Activated naive CD4-positive, alpha-beta T cell treated with anti-CD3 and anti-CD28 coated beads, Interleukin-2, amount 50 U/mL, for 72 hours (primary cell): ENCODE data around the gene CIC. TPM values are rescaled to one million over a fixed set of nuclear protein-coding genes. Genes with fewer than 3 reads are reported as not detected.
A peak's percentile ranks its signal among the peaks of the same experiment; 100 is the strongest.

Experiments
- ATAC-seq, 2 donors: fragments of 150-1000 bp; cut with Tn5 transposase; 2 replicates each; pipeline ENCODE4 v1.10.0; 2021; ENCODE audit warnings: mild to moderate bottlenecking in 2 of 2, moderate library complexity in 2 of 2
- DNase-seq, 2 donors: peaks; one replicate each; pipeline ENCODE4 v3.0.0; 2021 to 2022; ENCODE audit warnings: low spot score in 2 of 2
- H3K27ac Mint-ChIP-seq, 2 donors: one replicate each; pipeline ENCODE4 v1.8.0; 2022; ENCODE audit warnings: mild to moderate bottlenecking in 2 of 2, mixed read lengths in 2 of 2
- H3K36me3 Mint-ChIP-seq, 2 donors: one replicate each; pipeline ENCODE4 v1.8.0; 2022; ENCODE audit warnings: mixed read lengths in 2 of 2
- H3K9me3 Mint-ChIP-seq, 2 donors: one replicate each; pipeline ENCODE4 v1.8.0; 2022; ENCODE audit warnings: mixed read lengths in 2 of 2
- total RNA-seq, 2 donors: library from RNA; stranded (reverse); gene quantifications; one replicate each; pipeline ENCODE4 v1.2.3, GENCODE V29; 2022

CIC gene
- total RNA-seq, 2 donors from 2014 or later: 87.7 to 90.6 TPM

DNA sequence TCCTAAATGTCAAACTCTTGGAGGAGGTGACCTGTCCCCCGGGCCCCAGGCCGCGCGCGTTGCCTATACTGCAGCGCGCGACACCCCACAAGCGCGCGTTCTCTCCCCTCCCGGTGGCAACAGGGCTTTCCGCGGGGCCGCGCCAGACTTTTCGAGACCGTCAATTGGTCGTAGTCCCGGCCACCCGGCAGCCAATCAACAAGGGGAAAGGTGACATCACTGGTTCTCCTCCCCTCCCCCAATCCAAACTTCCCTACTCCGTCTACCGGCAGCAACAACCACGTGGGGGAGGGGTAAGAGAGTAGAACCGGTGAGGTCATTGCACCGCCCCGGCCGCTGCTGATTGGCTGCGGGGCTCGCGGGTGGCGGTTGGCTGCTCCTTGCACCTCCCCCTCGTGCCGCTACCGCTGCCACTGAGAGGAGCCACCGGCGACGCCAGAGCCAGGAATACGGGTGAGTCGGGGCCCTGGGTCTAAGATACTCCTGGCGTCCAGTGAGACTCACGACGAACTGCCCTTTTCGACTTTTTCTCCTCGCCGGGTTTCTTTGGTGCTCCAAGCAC lies 829 bp upstream of the CIC start:
- H3K9me3 Mint-ChIP-seq: no peaks in the 10 kb centered on the region
- H3K27ac Mint-ChIP-seq: no peak overlapping the region
- ATAC-seq: peak; percentile 68 to 74
- peak; percentile 97 to 98 for DNase-seq
- H3K36me3 Mint-ChIP-seq: peaks cover 0 to 13% of the 10 kb centered on the region in 2 donors

DNA sequence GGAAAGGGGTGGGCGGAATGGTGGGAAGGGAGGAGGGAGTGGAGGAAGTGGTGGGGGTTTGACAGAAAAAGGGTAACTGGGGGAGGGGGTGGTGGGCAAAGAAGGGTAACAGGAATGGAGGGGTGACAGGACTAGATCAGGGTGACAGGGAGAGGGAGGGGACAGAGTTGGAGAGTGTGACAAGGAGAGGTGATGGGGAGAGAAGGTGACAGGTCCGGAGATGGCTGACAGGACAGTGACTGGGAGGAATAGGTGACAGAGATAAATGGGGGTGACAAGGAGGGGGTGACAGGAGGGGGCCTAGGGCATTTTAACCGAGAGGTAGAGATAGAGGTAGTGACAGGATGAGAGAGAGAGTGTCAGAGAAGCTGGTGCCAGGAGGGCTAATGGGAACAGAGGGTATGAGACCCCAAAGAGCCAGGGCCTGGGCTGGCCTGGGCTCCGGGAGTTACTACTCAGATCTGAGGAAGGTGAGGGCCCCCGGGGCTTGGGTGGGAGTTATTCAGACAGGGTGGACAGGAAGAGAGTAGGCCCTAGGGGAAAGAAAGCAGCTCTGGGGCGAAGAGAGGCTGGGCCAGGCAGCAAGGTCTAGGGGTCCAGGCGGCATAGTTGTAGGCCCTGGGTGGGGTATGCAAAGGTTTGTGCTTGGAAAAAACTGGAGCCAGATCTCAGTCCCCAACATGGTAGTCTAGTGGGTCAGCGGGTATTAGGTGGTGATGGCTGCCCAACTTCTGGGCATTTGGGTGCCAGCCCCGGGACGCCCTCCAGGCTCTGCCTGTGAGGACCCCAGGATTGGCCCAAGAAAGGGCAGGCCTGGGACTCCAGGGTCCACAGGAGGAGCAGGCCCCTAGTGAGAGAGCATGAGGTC lies 660 bp downstream of the CIC start:
- Mint-ChIP-seq H3K9me3 (no peaks in the 10 kb centered on the region), H3K36me3 (peaks cover 0 to 13% of the 10 kb centered on the region in 2 donors), H3K27ac (peak overlapping the region in 1 of 2 donors; percentile 99)
- DNase-seq (no peak), ATAC-seq (no peak)

DNA sequence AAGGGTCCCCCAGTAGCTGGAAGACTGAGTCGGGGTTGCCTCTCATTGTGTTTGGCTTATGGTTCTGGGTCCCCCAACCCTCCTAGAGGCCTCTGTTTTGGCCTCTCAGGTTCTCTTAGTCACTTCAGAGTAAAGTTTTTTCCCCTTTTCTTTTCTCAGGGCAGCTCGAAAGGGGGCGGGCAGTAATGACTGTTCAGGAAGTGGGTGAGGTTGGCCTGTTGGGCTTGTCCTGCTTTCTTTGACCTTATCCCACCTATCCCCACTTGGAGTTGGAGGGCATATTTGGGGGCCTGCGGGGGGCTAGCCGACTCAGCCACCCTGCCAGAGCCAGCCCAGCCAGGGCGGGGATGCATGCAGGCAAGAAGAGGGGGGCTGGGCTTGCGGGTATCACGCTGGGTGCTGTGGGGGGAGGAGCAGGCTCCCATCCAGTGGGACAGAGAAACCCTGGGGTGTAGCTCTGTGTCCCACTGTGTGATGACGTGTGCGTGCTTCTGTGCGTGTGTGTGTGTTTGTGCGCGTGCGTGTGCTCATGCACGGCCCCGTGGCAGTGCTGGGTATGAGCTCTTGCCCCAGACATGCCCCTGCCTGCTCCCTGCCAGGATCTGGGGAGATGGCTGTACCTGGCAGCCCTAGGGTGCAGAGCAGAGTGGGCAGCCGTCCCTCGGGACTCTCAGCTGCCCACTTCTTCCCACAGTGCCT lies 1.4 kb downstream of the CIC start:
- ATAC-seq (peak; percentile 18 to 21), DNase-seq (peak; percentile 62 to 84)
- H3K36me3 Mint-ChIP-seq: peaks cover 0 to 19% of the 10 kb centered on the region in 2 donors
- peak overlapping the region in 1 of 2 donors; percentile 99 for H3K27ac Mint-ChIP-seq
- no peaks in the 10 kb centered on the region for H3K9me3 Mint-ChIP-seq

GRCh38 chr19:42271045-42271419 lies 2.0 kb downstream of the CIC start:
- no peak for ATAC-seq
- H3K9me3 Mint-ChIP-seq: no peaks in the 10 kb centered on the region

DNA sequence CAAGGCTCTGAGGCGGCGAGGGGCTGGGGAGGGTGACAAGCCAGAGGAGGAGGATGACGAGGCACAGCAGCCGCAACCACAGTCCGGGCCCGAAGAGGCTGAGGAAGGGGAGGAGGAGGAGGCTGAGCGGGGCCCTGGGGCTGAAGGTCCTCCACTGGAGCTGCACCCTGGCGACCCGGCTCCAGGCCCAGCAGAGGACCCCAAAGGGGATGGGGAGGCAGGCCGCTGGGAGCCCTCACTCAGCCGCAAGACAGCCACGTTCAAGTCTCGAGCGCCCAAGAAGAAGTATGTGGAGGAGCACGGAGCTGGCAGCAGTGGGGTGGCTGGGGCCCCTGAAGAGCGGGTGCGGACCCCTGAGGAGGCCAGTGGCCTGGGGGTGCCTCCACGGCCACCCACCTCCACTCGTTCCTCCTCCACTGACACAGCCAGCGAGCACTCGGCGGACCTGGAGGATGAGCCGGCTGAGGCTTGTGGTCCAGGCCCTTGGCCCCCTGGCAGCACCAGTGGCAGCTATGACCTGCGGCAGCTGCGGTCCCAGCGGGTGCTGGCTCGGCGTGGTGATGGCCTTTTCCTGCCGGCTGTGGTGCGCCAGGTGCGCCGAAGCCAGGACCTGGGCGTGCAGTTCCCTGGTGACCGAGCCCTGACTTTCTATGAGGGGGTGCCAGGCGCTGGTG lies 2.9 kb downstream of the CIC start:
- H3K36me3 Mint-ChIP-seq: peaks cover 0 to 19% of the 10 kb centered on the region in 2 donors
- no peaks in the 10 kb centered on the region for H3K9me3 Mint-ChIP-seq
- ATAC-seq (no peak), DNase-seq (no peak)
- no peak overlapping the region for H3K27ac Mint-ChIP-seq

More at GRCh38 chr19:42271045-42271419, 2.0 kb downstream of the CIC start:
- peaks cover 0 to 19% of the 10 kb centered on the region in 2 donors for H3K36me3 Mint-ChIP-seq
- DNase-seq: no peak
- H3K27ac Mint-ChIP-seq: peak overlapping the region in 1 of 2 donors; percentile 77

DNA sequence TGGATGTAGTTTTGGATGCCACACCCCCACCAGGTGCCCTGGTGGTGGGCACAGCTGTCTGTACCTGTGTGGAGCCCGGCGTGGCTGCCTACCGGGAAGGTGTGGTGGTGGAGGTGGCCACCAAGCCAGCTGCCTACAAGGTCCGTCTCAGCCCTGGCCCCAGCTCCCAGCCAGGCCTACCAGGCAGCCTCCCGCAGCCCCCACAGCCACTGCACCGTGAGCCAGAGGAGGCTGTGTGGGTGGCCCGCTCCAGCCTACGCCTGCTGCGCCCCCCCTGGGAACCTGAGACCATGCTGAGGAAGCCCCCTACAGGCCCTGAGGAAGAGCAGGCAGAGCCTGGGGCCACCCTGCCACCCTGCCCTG lies 3.5 kb downstream of the CIC start:
- no peak for DNase-seq
- ATAC-seq: no peak
- no peak overlapping the region for H3K27ac Mint-ChIP-seq
- no peaks in the 10 kb centered on the region for H3K9me3 Mint-ChIP-seq
- H3K36me3 Mint-ChIP-seq: peaks cover 0 to 19% of the 10 kb centered on the region in 2 donors

DNA sequence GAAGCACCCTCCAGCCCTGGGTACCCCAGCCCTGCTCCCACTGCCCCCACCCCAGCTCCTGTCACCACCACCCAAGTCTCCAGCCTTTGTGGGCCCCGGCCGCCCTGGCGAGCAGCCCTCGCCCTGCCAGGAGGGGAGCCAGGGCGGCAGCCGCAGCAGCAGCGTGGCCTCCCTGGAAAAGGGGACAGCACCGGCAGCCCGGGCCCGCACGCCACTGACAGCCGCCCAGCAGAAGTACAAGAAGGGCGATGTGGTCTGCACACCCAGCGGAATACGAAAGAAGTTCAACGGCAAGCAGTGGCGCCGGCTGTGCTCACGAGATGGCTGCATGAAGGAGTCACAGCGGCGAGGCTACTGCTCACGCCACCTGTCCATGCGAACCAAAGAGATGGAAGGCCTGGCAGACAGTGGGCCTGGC lies 3.9 kb downstream of the CIC start:
- Mint-ChIP-seq H3K27ac (peak overlapping the region in 1 of 2 donors; percentile 43), H3K9me3 (no peaks in the 10 kb centered on the region), H3K36me3 (peaks cover 0 to 19% of the 10 kb centered on the region in 2 donors)
- ATAC-seq: no peak
- DNase-seq: no peak

- ATAC-seq (no peak), DNase-seq (no peak)
- H3K27ac Mint-ChIP-seq: peak overlapping the region; percentile 43 to 87
- peaks cover 0 to 19% of the 10 kb centered on the region in 2 donors for H3K36me3 Mint-ChIP-seq
- H3K9me3 Mint-ChIP-seq: no peaks in the 10 kb centered on the region
Measured at GRCh38 chr19:42273407-42274064, 4.5 kb downstream of the CIC start.

DNA sequence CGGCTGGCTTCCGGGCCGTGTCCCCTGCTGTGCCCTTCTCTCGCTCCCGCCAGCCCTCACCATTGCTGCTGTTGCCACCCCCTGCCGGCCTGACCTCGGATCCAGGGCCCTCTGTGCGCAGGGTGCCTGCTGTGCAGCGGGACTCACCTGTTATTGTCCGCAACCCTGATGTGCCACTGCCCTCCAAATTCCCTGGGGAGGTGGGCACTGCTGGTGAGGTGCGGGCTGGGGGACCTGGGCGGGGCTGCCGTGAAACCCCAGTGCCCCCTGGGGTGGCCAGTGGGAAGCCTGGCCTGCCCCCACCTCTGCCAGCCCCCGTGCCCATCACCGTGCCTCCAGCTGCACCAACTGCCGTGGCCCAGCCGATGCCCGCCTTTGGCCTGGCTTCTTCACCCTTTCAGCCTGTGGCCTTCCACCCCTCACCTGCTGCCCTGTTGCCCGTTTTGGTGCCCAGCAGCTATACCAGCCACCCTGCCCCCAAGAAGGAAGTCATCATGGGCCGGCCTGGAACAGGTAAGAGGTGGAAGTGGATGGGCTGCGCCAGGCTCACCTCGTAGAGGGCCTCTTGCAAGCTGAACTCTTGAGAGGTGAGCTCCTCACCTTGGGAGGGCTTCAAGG lies 5.1 kb downstream of the CIC start:
- H3K9me3 Mint-ChIP-seq: no peaks in the 10 kb centered on the region
- H3K36me3 Mint-ChIP-seq: peaks cover 0 to 21% of the 10 kb centered on the region in 2 donors
- H3K27ac Mint-ChIP-seq: peak overlapping the region in 1 of 2 donors; percentile 83
- DNase-seq (no peak), ATAC-seq (no peak)

- peak overlapping the region; percentile 83 to 91 for H3K27ac Mint-ChIP-seq
- H3K36me3 Mint-ChIP-seq: peaks cover 0 to 20% of the 10 kb centered on the region in 2 donors
- no peak for ATAC-seq
- DNase-seq: no peak
- H3K9me3 Mint-ChIP-seq: no peaks in the 10 kb centered on the region
Measured at GRCh38 chr19:42275103-42275502, 6.1 kb downstream of the CIC start.

DNA sequence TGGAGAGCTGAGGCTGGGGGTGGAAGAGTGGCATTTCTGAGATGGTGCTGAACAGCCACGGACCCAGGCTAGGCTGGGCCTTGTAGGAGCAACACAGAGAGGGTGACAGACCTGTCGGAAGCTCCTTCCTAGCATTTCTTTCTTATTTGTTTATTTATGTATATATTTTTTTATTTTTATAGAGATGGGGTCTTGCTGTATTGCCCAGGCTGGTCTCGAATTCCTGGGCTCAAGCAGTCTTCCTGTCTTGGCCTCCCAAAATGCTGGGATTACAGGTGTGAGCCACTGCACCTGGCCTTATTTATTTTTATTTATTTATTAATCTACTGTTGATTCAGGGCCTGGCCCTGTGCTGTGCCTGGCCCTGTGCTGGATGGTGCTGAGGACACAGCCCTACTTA lies 6.5 kb downstream of the CIC start:
- DNase-seq: no peak
- no peak for ATAC-seq
- H3K36me3 Mint-ChIP-seq: peaks cover 0 to 20% of the 10 kb centered on the region in 2 donors
- H3K9me3 Mint-ChIP-seq: no peaks in the 10 kb centered on the region
- peak overlapping the region; percentile 83 to 91 for H3K27ac Mint-ChIP-seq

- Mint-ChIP-seq H3K9me3 (no peaks in the 10 kb centered on the region), H3K36me3 (peaks cover 0 to 16% of the 10 kb centered on the region in 2 donors), H3K27ac (peak overlapping the region in 1 of 2 donors; percentile 46)
- no peak for ATAC-seq
- DNase-seq: no peak
Measured at GRCh38 chr19:42276284-42276683, 7.2 kb downstream of the CIC start.

GRCh38 chr19:42276821-42277220 lies 7.8 kb downstream of the CIC start:
- ATAC-seq: peak; percentile 16 to 64
- no peak for DNase-seq
- H3K36me3 Mint-ChIP-seq: peaks cover 0 to 13% of the 10 kb centered on the region in 2 donors
- H3K9me3 Mint-ChIP-seq: no peaks in the 10 kb centered on the region
- H3K27ac Mint-ChIP-seq: peak overlapping the region; percentile 11 to 39

DNA sequence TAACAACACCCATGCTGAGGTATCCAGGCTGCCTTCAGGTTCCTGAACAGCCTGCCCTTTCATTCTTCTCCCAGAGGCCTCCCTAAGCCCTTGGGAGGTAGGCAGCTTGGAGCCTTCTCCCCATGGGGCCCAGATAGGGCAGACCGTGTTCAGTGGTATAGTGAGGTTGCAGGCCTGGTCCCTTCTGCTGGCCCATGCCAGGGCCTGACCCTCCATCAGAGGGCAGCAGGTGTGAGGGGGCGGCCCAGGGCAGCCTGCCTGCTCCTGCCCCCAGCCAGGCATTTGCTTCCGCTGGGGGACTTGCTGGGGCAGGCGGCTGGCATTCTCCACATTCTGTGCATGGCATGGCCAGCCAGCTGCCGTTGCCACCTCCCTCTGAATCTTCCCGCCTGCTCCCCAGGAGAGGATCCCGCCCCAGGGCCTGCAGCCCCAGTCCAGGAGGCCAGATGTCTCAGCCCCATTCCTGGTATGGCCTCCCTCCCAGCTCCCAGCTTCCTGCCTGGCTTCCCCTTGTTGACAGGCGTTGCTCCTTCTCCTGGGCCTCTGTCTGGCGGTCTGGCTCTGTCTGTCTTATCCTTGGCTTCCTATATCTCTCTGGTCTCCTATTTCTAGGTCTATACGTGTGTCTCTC lies 8.9 kb downstream of the CIC start:
- ATAC-seq (no peak), DNase-seq (no peak)
- Mint-ChIP-seq H3K27ac (peak overlapping the region in 1 of 2 donors; percentile 89), H3K9me3 (no peaks in the 10 kb centered on the region), H3K36me3 (peaks cover 0 to 13% of the 10 kb centered on the region in 2 donors)

DNA sequence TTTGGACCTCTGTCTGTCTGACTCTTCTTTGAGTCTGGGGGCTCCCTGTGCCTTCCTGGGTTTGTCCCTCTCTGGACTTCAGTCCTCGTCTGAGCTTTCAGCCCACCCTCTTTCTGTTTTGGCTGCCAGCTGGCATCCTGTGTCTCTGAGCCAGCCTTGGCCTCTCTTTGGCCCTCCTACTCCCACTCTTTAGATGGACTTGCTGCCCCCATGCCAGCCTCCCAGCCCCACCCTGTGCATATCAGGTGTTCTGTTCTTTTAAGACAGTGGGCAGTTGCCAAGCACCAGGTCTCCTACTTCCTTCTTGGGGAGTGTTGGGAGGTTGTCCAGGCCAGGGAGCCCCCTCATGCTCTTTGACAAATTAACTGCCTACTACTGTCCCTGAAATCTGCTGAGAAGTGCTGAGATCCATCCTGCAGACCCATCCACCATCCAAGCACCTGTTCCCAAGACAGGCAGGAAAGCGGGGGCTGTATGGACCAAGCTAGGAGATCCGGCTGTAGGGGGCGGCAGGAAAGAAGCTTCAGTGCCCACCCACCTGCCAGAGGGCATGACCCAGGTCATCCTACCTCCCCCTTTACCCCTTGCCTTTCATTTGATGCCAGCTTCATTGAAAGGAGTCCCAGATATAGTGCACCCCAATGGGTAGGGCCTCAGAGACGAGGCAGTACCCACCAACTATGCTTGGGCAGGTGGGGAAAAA lies 9.6 kb downstream of the CIC start:
- Mint-ChIP-seq H3K27ac (peak overlapping the region; percentile 94 to 98), H3K36me3 (peaks cover 0 to 13% of the 10 kb centered on the region in 2 donors), H3K9me3 (no peaks in the 10 kb centered on the region)
- DNase-seq: no peak
- no peak for ATAC-seq
